Heart right ventricle (tissue), 16 donors: Measurements from ENCODE around the gene NBL1. TPM values are rescaled to one million over a fixed set of nuclear protein-coding genes. Genes with fewer than 3 reads are reported as not detected.

Experiments used
- ATAC-seq, 8 donors: fragments of 200-7000 bp; cut with Tn5 transposase; one replicate each; pipeline ENCODE4 v1.9.1; 2020; ENCODE audit warnings: mild to moderate bottlenecking in 8 of 8, moderate library complexity in 8 of 8, moderate number of reproducible peaks in 1 of 8
- DNase-seq, 2 donors: peaks; one replicate each; pipeline ENCODE4 v3.0.0-alpha.2; 2020
- H3K27ac ChIP-seq, 10 donors: fragments of 200-600 bp; sonication (generic) in 2 of 10; one replicate each; pipeline versions ENCODE4 v1.5.0 to v1.8.0; 2020 to 2022; ENCODE audit warnings: mild to moderate bottlenecking in 3 of 10
- H3K27me3 ChIP-seq, 7 donors: fragments of 200-600 bp; one replicate each; pipeline ENCODE4 v1.8.0; 2021 to 2022; ENCODE audit warnings: mild to moderate bottlenecking in 2 of 7
- H3K36me3 ChIP-seq, 9 donors: fragments of 200-600 bp; sonication (generic) in 1 of 9; one replicate each; pipeline versions ENCODE4 v1.5.0 to v1.8.0; 2020 to 2022; ENCODE audit warnings: mild to moderate bottlenecking in 2 of 9
- H3K4me1 ChIP-seq, 9 donors: fragments of 200-600 bp; sonication (generic) in 1 of 9; one replicate each; pipeline versions ENCODE4 v1.5.0 to v1.8.0; 2020 to 2022; ENCODE audit warnings: mild to moderate bottlenecking in 4 of 9
- H3K4me3 ChIP-seq, 10 donors: fragments of 200-600 bp; sonication (generic) in 2 of 10; one replicate each; pipeline versions ENCODE4 v1.5.0 to v1.8.0; 2020 to 2022; ENCODE audit warnings: mild to moderate bottlenecking in 7 of 10, moderate library complexity in 2 of 10
- H3K9me3 ChIP-seq, 11 donors: fragments of 200-600 bp in 10 of 11; sonication (generic) in 2 of 11; one replicate each; pipeline versions ENCODE4 v1.5.0 to v1.8.0; 2013 to 2022; ENCODE audit warnings: mild to moderate bottlenecking in 2 of 11, control low read depth in 1 of 11, moderate library complexity in 1 of 11
- WGBS, 2 donors: extraction: QIAGEN DNeasy Blood & Tissue Kit; methylation state at CpG; one replicate each; pipeline ENCODE4 v1.1.7; 2013; ENCODE audit warnings: inconsistent platforms in 1 of 2; 5-methylcytosine and 5-hydroxymethylcytosine counted together
- intact Hi-C, 10 donors: fragments of 100-400 bp; cut with DNase I; formaldehyde crosslinking; loops; one replicate each; pipeline versions ENCODE4 v1.11.1 to v1.14.2; 2022
- long read RNA-seq, 3 donors: library from polyadenylated mRNA; unstranded; transcript quantifications; one replicate each; pipeline ENCODE4 v2.0.0, GENCODE V29; 2020 to 2021
- polyA plus RNA-seq, 2 donors: library from polyadenylated mRNA; stranded (reverse); fragments of 200-250 nt; gene quantifications; one replicate each; pipeline ENCODE4 v1.2.3, GENCODE V29; 2013
- total RNA-seq, 10 donors: library from RNA; stranded (reverse); fragmentation: NEBNext Ultra II Directional in 3 of 10; extraction: Animal tissue kit (Norgen Biotek cat#: 25700) in 3 of 10; gene quantifications; one replicate each; pipeline versions ENCODE4 v1.2.1 to v1.2.4, GENCODE V29; 2021 to 2023
- TF ChIP-seq, protein P1 (sequence below), 9 donors: fragments of 200-600 bp; sonication (generic) in 2 of 9; IDR thresholded peaks; one replicate each; pipeline versions ENCODE4 v1.5.0 to v1.8.0; 2021 to 2022; ENCODE audit warnings: antibody characterized with exemption in 9 of 9, mild to moderate bottlenecking in 5 of 9, moderate library complexity in 1 of 9
- donor health status: Arrhythmogenic right ventricular cardiomyopathy.
- donor health status: ischemic (EF 13 %, LVEDD 7.1; RV severe dilation, severe dysfunction).
- donor health status: healthy with polysubstance abuse.
- donor health status: DM: no; HTN: yes; CAD: no.
- donor health status: DM: no; HTN: no; CAD: no.
- donor health status: ischemic (EF 25% LVEDD 6.9; RV normal size, moderate dysfunction).
- donor health status: ischemic (EF 25% LVEDD 5.7; RV mildly dilated, moderate dysfunction).
- donor health status: healthy.
- donor health status: DM: yes; HTN: yes; CAD: no.
- donor health status: Ischemic cardiomyopathy.
- donor health status: ischemic (EF 35%, LVEDD 5.7; RV mildly dilated, moderate dysfunction).
- donor health status: nonischemic (EF 11% LVEDD 7.7; RV severe dilation, severe dysfunction).
- donor health status: DM: yes; HTN: yes; CAD: no.
- donor health status: PGD.
- donor health status: ischemic (EF 29% LVEDD 5.4; RV normal size, mild dysfunction).
- donor health status: nonischemic (EF 23%, LVEDD 6.1; RV moderate dilation, normal function).

Gene NBL1, protein sequence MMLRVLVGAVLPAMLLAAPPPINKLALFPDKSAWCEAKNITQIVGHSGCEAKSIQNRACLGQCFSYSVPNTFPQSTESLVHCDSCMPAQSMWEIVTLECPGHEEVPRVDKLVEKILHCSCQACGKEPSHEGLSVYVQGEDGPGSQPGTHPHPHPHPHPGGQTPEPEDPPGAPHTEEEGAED
- 10 to 100 TPM; 18.5 to 48.7 (median 35.1) TPM for total RNA-seq
- 10 to 100 TPM; 47.9 to 48.5 TPM for polyA plus RNA-seq
- long read RNA-seq, donor 1, transcript NBL1-202 (4 exons, 2,172 nt), result major isoform, 63 of 85 reads
- long read RNA-seq, donor 1, partial matches to known transcripts, result 20 of 85 reads
- long read RNA-seq, donor 1, other reads (novel, unspliced or antisense), result 2 of 85 reads
- long read RNA-seq, donor 2, transcript NBL1-202 (4 exons, 2,172 nt), result major isoform, 88 of 108 reads
- long read RNA-seq, donor 2, partial matches to known transcripts, result 0 of 108 reads
- long read RNA-seq, donor 2, other reads (novel, unspliced or antisense), result 20 of 108 reads
- long read RNA-seq, donor 3, partial matches to known transcripts, result 0 of 1 reads
- long read RNA-seq, donor 3, other reads (novel, unspliced or antisense), result 0 of 1 reads

DNA sequence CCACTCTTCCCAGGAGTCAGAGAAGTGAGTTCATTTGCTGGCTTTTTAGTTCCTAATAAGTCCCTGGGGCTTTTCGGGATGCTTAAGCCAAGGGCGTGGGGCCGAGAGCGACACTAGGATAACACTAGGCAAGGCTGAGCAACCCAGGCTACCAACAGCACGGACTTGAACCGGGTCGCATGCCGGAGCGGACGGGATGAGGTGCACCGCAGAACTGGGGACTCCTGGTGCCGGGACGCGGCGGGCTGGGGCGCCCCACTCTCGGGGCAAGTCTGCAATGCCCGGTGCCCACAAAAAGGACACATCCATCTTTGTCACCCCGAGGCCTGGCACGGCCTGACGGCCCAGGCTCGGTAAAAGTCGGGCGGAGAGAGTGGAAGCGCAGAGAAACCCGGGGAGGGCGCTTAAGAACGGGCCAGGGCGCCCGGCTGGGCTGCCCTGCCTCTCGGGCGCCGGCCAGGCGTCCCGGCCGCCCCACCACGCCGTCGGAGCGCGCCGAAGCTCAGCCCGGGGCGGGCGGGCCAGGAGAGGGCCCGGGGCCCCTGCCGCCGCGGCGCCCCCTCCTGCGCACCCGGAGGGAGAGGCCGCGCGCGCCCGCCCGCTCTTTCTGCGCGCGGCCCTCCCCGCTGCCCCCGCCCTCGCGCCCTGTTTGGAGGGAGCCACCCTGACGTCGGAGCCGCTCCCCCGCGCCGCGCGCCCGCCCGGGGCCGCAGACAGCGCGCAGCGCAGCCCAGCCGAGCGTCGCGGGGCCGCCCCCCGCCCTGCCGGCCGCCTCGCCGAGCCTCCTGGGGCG is at the start of gene NBL1:
TSS of gene NBL1 (plus strand) at position 710 of the 793 bp plus-strand sequence. CDS start 10,720 bp downstream, outside the sequence.
- 1% methylated on average over 42 to 87 of the region's 90 CpGs for WGBS, 2 donors
- Histone ChIP-seq H3K9me3 (no peaks in the 10 kb centered on the region), H3K27ac (peak within 1 kb of the TSS; percentile 78 to 96 (median 92)), H3K4me3 (peak within 1 kb of the TSS; percentile 44 to 88 (median 72)), H3K4me1 (peaks cover 5 to 58% (median 41%) of the 10 kb centered on the region in 9 donors), H3K36me3 (no peaks in the 10 kb centered on the region), H3K27me3 (peaks cover 0 to 42% (median 0%) of the 10 kb centered on the region in 7 donors)
- intact Hi-C loops, result loop anchor here in 6 of 10 donors (2.0 to 10.0 kb wide), 5 partner anchors 36 to 159 kb away; partner anchors contain the start of gene CAPZB (in 3 of the 6)
- DNase-seq (peak; percentile 83 to 84), ATAC-seq (peak; percentile 60 to 90 (median 74))
- TF ChIP-seq, protein P1, sequence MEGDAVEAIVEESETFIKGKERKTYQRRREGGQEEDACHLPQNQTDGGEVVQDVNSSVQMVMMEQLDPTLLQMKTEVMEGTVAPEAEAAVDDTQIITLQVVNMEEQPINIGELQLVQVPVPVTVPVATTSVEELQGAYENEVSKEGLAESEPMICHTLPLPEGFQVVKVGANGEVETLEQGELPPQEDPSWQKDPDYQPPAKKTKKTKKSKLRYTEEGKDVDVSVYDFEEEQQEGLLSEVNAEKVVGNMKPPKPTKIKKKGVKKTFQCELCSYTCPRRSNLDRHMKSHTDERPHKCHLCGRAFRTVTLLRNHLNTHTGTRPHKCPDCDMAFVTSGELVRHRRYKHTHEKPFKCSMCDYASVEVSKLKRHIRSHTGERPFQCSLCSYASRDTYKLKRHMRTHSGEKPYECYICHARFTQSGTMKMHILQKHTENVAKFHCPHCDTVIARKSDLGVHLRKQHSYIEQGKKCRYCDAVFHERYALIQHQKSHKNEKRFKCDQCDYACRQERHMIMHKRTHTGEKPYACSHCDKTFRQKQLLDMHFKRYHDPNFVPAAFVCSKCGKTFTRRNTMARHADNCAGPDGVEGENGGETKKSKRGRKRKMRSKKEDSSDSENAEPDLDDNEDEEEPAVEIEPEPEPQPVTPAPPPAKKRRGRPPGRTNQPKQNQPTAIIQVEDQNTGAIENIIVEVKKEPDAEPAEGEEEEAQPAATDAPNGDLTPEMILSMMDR (IDR thresholded peaks at IDR 0.05), result no peak

DNA sequence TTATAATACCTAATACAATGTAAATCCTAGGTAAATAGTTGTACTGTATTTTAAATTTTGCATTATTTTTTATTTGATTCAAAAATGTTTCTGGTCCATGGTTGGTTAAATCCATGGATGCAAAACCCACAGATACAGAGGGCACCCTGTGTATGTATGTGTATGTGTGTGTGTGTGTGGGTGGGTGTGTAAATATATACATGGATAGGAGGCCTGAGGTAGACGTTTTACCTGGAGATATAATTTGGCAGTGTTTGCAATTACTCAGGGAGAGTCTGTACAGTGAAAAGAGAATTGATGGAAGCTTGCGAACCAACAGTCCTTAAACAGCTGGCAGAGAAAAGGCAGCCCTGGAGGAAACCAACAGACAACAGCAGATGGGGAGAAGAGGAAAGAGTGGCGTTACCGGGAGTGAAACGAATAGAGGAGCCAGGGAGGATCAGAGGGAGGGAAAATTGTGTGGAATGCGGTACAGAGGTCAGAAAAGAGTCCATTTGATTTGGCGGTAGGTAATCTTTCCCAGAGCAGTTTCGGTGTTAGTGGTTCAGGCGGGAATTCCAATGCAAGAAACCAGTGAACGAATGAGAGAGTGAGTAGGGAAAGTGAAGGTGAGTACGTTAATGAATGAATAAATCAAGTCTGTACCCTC is 47.9 kb upstream of the NBL1 start:
- Histone ChIP-seq H3K4me1 (peaks cover 0 to 44% (median 38%) of the 10 kb centered on the region in 9 donors), H3K9me3 (no peaks in the 10 kb centered on the region), H3K27me3 (no peaks in the 10 kb centered on the region), H3K27ac (peak overlapping the region; percentile 71 to 99 (median 97)), H3K4me3 (peak overlapping the region; percentile 53 to 98 (median 87)), H3K36me3 (peaks cover 0 to 15% (median 0%) of the 10 kb centered on the region in 9 donors)
- 5 to 6% methylated on average over 11 of the region's 11 CpGs for WGBS, 2 donors
- ATAC-seq (peak; percentile 10 to 50 (median 31)), DNase-seq (no peak)
- TF ChIP-seq, protein P1 (IDR thresholded peaks at IDR 0.05), result no peak
- intact Hi-C loops, result loop anchor here in 6 of 10 donors (2.0 to 10.0 kb wide), 11 partner anchors 46 to 381 kb away; partner anchors contain the start of genes CAPZB (in 3 of the 6), NBL1 (in 1 of the 6) and UBR4 (in 1 of the 6)

DNA sequence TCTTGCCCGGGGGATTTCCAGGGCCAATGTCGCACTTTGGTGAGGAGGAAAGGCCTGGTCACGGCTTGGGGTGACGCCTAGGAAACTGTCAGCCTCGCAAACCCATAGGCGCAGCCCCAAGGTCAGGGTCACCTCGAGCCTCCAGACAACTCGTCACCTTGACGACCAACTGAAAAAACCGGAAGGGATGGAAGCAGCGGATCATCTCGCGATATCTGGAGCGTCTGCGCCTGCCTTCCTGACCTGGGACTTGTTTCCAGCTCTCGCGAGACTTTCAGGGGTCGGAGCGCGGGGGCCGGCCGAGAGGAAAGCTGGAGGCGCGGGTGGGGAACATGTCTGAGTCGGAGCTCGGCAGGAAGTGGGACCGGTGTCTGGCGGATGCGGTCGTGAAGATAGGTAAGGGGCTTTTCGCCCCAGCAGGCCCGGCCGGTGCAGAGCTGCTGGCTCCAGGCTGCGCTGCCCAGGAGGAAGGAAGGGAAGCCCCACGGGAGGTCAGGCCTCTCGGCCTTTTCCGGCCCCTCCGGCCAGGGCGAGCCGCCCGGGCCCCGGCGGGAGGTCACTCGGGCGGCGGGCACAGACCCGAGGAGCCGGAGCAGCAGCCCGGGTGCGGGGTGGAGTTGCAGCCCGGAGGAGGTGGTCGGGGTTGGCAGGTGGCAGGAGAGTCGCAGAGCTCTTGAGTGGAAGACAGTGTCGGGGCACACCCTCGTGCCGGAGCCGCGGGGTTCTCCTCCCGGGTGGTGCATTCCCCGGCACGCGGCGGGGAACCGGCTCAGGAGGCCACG is 47.2 kb upstream of the NBL1 start:
- no peaks in the 10 kb centered on the region for H3K27me3 ChIP-seq
- intact Hi-C loops, result loop anchor here in 6 of 10 donors (2.0 to 10.0 kb wide), 11 partner anchors 45 to 382 kb away; partner anchors contain the start of genes CAPZB (in 3 of the 6), NBL1 (in 1 of the 6) and UBR4 (in 1 of the 6)
- H3K36me3 ChIP-seq, result peaks cover 0 to 22% (median 0%) of the 10 kb centered on the region in 9 donors
- WGBS, 2 donors, result 0 to 1% methylated on average over 65 of the region's 65 CpGs
- peak overlapping the region; percentile 53 to 98 (median 87) for H3K4me3 ChIP-seq
- peak overlapping the region; percentile 71 to 99 (median 97) for H3K27ac ChIP-seq
- H3K4me1 ChIP-seq, result peaks cover 0 to 51% (median 41%) of the 10 kb centered on the region in 9 donors
- H3K9me3 ChIP-seq, result no peaks in the 10 kb centered on the region
- TF ChIP-seq, protein P1 (IDR thresholded peaks at IDR 0.05), result no peak
- peak; percentile 94 to 97 (median 96) for ATAC-seq
- peak; percentile 94 to 98 for DNase-seq
